DOHH2 (cell line): Measurements from ENCODE around the gene AIG1.

Experiments used
- H3F3A ChIP-seq: fragments of 200-600 bp; sonication (generic), shearing (Covaris generic); 2 replicates; pipeline ENCODE4 v1.6.0; 2016; ENCODE audit warnings: antibody characterized with exemption, mild to moderate bottlenecking; ENCODE audit not compliant: control insufficient read depth, insufficient read depth
- H3K27ac ChIP-seq: fragments of 200-600 bp; sonication (generic); 2 replicates; pipeline ENCODE4 v1.5.1; 2014; ENCODE audit warnings: low read depth, mild to moderate bottlenecking, low read length, moderate library complexity
- H3K27me3 ChIP-seq: fragments of 200-600 bp; sonication (generic); 2 replicates; pipeline ENCODE4 v1.6.1; 2014; ENCODE audit warnings: mild to moderate bottlenecking, low read length, mixed read lengths; ENCODE audit not compliant: control insufficient read depth
- H3K36me3 ChIP-seq: fragments of 200-600 bp; sonication (generic); 2 replicates; pipeline ENCODE4 v1.6.1; 2014; ENCODE audit warnings: mild to moderate bottlenecking, low read length, moderate library complexity, mixed read lengths; ENCODE audit not compliant: control insufficient read depth
- H3K4me1 ChIP-seq: fragments of 200-600 bp; sonication (generic); 2 replicates; pipeline ENCODE4 v1.6.1; 2014; ENCODE audit warnings: mild to moderate bottlenecking, low read length, mixed read lengths; ENCODE audit not compliant: control insufficient read depth
- H3K4me2 ChIP-seq: fragments of 200-600 bp; sonication (generic); 2 replicates; pipeline ENCODE4 v1.6.0; 2014; ENCODE audit warnings: mild to moderate bottlenecking, low read length, moderate library complexity
- H3K4me3 ChIP-seq: fragments of 200-600 bp; sonication (generic); 2 replicates; pipeline ENCODE4 v1.5.1; 2014; ENCODE audit warnings: mild to moderate bottlenecking, low read length, mixed read lengths
- H3K79me2 ChIP-seq: fragments of 200-600 bp; sonication (generic); 2 replicates; pipeline ENCODE4 v1.6.1; 2014; ENCODE audit warnings: mild to moderate bottlenecking, low read length, mixed read lengths; ENCODE audit not compliant: control insufficient read depth
- H3K9me2 ChIP-seq: fragments of 200-600 bp; sonication (generic); replicated peaks from 2 replicates; pipeline ENCODE4 v1.6.1; 2014; ENCODE audit warnings: mild to moderate bottlenecking, low read length, mixed read lengths; ENCODE audit not compliant: control insufficient read depth
- H3K9me3 ChIP-seq: fragments of 200-600 bp; sonication (generic); 2 replicates; pipeline ENCODE4 v1.6.1; 2014; ENCODE audit warnings: antibody characterized with exemption, low read length, mixed read lengths; ENCODE audit not compliant: control insufficient read depth, insufficient read depth
- H4K20me1 ChIP-seq: fragments of 200-600 bp; sonication (generic); 2 replicates; pipeline ENCODE4 v1.6.0; 2014; ENCODE audit warnings: low read depth, mild to moderate bottlenecking, antibody characterized with exemption, low read length, moderate library complexity; ENCODE audit not compliant: control insufficient read depth, insufficient read depth
- EZH2phosphoT487 ChIP-seq: fragments of 200-600 bp; sonication (generic); IDR thresholded peaks from 2 replicates; pipeline ENCODE4 v1.6.1; 2017; ENCODE audit warnings: borderline replicate concordance, mild to moderate bottlenecking, antibody characterized with exemption, low read length, moderate library complexity, mixed read lengths
- TF ChIP-seq, protein P1 (sequence below): fragments of 200-600 bp; sonication (generic); IDR thresholded peaks from one replicate; pipeline ENCODE4 v1.5.1; 2014; ENCODE audit warnings: antibody characterized with exemption, mild to moderate bottlenecking, low read depth, low read length; ENCODE audit not compliant: poor library complexity, severe bottlenecking

AIG1 gene

DNA sequence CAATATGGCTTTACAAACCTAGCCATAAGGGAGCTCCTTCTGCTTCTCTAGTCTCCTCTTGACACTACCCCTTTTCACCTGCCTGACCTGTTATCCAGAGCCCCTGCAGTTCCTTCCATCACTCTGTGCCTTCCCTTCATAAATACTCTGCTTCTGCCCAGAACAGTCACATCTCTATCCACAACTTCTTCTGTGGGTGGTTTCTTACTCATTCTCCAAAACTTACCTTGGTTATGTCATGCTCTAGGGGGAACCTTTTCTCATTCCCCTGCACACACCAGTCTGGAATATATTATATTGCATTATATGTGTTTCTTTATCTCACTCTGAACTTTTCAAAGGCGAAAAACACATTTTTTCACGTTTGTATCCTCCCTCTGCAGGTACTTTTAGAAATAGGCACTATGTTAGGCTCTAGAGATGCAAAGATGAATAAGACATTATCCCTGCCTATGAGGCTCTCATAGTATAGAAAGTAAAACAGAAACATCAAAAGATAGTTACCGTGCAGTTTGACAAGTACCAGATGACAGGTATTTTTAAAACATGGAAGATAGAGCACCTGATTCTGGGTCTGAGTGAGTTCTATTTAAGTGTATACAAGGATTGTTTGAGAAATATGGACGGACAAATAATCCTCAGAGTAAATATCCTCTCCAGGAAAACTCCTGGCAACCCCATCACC is 51.5 kb downstream of the AIG1 start:
- H3F3A ChIP-seq, result no peaks in the 10 kb centered on the region
- no peak overlapping the region for H3K27ac ChIP-seq
- H3K36me3 ChIP-seq, result no peaks in the 10 kb centered on the region
- H3K9me2 ChIP-seq, result no peaks in the 10 kb centered on the region
- no peak overlapping the region for H3K4me2 ChIP-seq
- no peaks in the 10 kb centered on the region for H3K27me3 ChIP-seq
- H3K4me1 ChIP-seq, result no peaks in the 10 kb centered on the region
- H4K20me1 ChIP-seq, result no peaks in the 10 kb centered on the region
- no peaks in the 10 kb centered on the region for H3K79me2 ChIP-seq
- no peak overlapping the region for H3K4me3 ChIP-seq
- H3K9me3 ChIP-seq, result no peaks in the 10 kb centered on the region
- TF ChIP-seq EZH2phosphoT487, result no peak
- TF ChIP-seq, protein P1, sequence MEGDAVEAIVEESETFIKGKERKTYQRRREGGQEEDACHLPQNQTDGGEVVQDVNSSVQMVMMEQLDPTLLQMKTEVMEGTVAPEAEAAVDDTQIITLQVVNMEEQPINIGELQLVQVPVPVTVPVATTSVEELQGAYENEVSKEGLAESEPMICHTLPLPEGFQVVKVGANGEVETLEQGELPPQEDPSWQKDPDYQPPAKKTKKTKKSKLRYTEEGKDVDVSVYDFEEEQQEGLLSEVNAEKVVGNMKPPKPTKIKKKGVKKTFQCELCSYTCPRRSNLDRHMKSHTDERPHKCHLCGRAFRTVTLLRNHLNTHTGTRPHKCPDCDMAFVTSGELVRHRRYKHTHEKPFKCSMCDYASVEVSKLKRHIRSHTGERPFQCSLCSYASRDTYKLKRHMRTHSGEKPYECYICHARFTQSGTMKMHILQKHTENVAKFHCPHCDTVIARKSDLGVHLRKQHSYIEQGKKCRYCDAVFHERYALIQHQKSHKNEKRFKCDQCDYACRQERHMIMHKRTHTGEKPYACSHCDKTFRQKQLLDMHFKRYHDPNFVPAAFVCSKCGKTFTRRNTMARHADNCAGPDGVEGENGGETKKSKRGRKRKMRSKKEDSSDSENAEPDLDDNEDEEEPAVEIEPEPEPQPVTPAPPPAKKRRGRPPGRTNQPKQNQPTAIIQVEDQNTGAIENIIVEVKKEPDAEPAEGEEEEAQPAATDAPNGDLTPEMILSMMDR, result no peak

DNA sequence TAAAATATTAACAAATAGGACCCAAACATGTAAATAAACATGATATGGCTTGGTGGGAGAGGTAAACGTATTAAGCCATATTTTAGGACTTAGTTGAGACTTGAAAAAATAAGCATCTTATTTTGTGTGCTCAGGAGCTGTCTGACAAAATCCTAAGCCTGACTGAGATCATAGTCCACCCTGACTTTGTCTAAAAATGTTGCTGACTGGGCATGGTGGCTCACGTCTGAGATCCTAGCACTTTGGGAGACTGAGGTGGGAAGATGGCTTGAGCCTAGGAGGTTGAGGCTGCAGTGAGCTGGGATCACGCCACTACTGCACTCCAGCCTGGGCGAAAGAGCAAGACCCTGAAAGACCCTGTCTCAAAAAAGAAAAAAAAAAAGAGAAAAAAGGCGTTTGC is 52.1 kb downstream of the AIG1 start:
- Histone ChIP-seq H3K27me3 (no peaks in the 10 kb centered on the region), H3K27ac (no peak overlapping the region), H3K9me2 (no peaks in the 10 kb centered on the region), H4K20me1 (no peaks in the 10 kb centered on the region), H3K4me1 (no peaks in the 10 kb centered on the region), H3K9me3 (no peaks in the 10 kb centered on the region), H3K36me3 (no peaks in the 10 kb centered on the region), H3K79me2 (no peaks in the 10 kb centered on the region), H3F3A (no peaks in the 10 kb centered on the region), H3K4me2 (no peak overlapping the region), H3K4me3 (no peak overlapping the region)
- TF ChIP-seq EZH2phosphoT487, result no peak
- TF ChIP-seq, protein P1, result no peak

DNA sequence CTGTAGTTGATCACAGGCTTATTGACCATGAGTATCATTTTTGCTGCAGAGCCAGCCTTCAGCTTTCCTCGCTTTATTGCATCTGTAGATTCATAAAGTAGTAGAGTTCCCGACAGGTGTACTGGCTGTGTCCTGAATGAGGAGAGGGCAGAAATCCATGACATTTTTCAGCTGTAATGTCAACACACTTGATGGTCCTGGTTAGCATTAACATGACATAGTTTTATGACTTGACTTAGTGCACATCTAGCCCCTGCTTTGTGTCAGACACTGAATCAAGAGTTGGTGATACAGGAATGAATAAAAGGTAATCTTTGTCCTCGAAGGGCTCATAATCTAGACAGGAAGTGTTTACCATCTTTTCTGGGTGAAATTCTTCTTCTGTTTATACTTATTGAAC is 55.0 kb downstream of the AIG1 start:
- no peaks in the 10 kb centered on the region for H3K27me3 ChIP-seq
- H3K4me3 ChIP-seq, result no peak overlapping the region
- H3K4me1 ChIP-seq, result no peaks in the 10 kb centered on the region
- H3K79me2 ChIP-seq, result no peaks in the 10 kb centered on the region
- no peaks in the 10 kb centered on the region for H4K20me1 ChIP-seq
- no peak overlapping the region for H3K4me2 ChIP-seq
- H3K9me2 ChIP-seq, result no peaks in the 10 kb centered on the region
- H3F3A ChIP-seq, result no peaks in the 10 kb centered on the region
- no peak for TF ChIP-seq EZH2phosphoT487
- TF ChIP-seq, protein P1, result no peak
- H3K9me3 ChIP-seq, result no peaks in the 10 kb centered on the region
- no peaks in the 10 kb centered on the region for H3K36me3 ChIP-seq
- no peak overlapping the region for H3K27ac ChIP-seq
